GM21360 (cell line): Measurements from ENCODE around the gene EYS.

ENCODE experiments used
- ATAC-seq: cut with Tn5 transposase; IDR thresholded peaks from one replicate; pipeline ENCODE4 v1.9.1; 2021; ENCODE audit warnings: mild to moderate bottlenecking, moderate library complexity; ENCODE audit not compliant: unreplicated experiment

The EYS gene

DNA sequence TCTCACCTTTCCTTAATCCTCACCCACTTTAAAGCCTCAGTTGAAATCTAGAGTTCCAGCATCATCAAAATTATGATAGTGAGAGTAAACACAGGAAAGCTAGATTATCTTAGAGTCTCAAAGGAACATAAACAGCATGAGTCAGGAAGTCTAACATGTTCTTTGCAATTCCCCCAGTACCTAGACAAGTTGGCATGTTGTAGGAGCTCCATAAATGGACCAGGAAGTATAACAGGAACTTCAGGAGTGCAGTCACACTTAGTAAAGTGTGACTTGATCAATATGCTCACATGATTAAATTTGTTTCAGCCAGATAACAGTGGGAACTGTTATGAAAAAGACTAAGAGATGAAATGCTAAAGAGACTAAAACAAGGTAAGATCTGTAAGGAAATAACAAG is 834.4 kb downstream of the EYS start:
- ATAC-seq: no peak

DNA sequence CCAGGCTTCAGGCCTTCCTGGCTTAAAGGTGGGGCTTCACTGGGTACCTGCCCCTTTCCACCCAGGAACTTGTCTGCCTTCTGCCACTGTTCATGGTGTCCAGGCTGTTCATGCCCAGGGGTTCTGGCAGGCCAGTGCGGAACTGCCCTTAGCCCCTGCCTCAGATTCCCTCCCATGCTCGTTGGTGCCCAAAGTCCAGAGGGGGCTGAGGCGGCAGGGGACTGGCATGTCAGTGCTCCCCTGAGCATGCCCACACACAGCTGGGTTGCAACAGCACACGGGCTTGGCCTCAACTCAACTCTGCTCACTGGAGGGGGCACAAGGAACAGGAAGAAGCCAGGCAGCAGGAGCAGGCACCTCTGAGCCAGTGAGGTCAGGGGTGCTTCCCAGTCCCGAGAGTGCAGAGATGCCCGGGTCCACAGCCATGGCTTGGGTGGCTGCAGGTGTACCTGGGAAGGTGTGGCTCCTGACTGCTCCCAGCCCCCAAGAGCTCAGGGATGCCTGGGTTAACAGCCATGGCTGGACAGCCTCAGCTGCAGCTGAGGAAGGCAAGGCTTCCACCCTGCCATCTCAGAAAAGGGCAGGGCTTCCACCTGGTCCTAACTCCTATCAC is 845.9 kb downstream of the EYS start:
- ATAC-seq: no peak

DNA sequence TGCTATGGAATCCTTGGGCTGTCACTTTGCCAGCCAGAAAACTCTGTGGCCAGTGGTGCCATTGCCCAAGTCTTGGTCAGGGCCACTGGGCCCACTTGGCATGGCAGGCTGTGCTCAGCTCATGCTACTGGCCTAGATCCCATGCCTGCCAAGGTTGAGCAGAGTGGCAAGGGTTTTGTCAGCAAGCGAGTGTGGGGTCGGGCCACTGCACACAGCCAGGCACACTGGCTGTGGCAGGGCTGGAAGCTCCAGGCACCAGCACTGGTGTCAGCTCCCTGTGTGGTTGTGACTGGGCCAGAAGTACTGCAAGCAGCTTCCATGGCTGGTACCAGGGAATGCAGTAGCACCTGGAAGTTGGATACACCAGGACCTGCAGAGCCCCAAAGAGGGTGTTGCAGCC is 846.8 kb downstream of the EYS start:
- ATAC-seq: no peak

DNA sequence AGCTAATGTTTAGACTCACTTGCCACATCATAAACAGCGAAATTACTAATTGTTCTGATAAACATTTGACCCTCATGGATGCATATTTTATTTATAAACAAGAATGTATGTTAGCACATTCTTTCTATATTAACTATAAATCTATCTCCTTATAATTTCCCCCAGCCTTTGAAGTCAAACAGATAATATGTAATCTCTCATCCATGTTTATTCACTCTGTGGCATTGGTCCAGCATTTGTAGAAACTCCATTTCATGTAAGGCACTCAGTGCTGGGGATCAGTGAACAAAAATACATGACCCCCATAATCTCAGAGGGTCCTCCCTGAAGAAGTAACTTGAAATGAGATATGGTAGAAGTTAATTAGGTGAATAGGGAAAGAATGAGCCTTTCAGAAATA is 856.9 kb downstream of the EYS start:
- no peak for ATAC-seq

DNA sequence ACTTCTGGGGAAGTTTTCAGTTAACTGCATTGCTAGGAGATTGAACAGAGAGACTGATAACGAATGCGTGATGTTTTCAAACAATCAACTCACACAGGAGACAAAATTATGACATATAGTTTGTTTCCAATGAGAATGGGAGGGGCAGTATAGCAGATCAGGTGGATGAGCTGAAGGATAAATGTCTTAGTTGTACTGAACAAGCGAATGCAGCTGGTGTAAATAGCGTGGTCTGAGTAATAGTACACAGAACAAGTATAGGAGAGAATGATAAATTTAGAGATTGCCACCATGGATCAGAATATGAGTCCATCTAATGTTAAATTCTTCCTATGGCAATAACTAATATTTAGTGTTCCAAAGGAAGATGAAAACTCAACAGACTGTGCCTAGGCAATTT is 858.6 kb downstream of the EYS start:
- no peak for ATAC-seq

DNA sequence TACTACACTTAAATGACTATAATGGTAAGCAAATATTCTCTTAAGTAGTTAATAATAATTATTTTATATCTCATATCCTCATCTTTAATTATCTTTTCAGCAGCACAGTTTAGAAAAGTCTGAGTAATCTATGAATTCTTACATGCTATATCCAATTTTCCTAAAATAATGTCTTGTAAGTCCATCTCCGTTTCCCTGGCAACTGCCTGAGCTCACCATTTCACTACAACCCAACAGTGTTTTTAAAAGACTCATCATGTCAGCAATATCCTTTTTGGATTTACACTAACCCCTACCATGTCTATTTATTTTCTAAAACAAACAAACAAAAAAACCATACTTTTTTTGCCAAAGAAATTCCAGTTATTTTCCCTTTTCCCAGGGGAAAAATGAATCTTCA is 859.6 kb downstream of the EYS start:
- no peak for ATAC-seq

DNA sequence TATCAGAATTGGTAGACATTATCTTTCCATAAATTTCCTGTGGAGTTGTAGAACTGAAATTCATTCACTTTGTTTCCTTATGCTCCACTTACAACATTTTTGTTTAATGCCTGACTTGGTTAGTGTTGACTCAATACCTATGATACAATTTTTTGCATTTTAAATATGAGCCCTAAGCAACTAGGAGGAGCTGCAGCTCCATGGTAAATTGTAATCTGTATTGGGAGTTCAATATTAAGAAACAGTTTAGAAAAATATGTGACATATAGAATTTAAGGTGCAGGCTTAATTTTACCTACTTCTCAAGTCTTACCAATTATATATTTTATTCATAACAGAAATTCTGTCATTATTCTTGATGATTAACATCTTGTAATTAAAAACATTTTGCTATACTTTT is 868.3 kb downstream of the EYS start:
- no peak for ATAC-seq

DNA sequence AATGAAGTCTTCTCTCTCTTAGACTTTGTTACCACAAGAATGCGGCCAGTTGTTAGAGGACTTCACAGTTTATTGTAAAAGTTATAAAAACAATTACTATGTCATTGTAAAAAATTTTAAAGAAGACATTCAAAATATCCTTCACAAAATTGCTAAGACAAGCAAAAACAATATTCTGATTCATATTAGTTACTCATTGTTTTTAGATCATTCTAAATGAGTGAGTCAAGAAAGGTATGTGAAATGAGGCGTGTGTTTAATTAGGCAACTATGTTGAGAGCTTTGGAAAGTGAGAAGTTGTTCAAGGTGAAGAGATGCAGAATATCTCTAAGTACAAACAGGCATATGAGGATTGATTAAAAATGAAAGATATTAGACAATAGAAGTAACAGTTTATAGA is 875.3 kb downstream of the EYS start:
- no peak for ATAC-seq

DNA sequence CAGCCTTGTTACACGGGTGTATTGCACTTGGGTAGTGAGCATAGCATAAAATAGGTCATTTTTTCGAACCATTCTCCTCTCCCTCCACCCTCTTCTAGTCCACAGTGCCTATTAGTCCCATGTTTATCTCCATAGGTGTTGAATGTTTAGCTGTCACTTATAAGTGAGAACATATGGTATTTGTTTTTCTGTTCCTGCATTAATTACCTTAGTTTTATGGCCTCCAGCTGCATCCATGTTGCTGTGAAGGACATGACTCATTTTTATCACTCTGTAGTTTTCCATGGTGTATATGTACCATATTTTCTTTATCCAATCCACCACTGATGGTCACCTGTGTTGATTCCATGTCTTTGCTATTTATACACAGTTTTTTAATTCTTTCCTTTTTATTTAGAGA is 889.5 kb downstream of the EYS start:
- no peak for ATAC-seq

DNA sequence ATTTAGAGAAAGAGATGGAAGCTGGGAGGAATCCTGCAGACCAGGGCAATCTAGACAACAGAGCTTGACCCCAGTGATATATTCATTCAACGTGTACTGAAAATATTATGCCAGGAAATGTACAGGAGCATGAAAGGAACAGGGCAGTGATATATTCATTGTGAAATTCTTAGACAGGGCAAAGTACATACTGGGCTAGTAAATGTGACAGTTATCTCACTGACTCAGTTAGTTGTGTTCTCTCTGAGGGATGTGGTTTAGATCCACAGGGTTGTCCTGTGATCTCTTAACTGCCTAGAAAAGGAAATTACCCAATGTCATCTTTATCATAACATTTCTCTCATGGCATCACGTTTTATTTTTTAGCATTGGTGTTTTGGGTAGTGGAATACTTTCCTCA is 891.3 kb downstream of the EYS start:
- ATAC-seq: no peak

DNA sequence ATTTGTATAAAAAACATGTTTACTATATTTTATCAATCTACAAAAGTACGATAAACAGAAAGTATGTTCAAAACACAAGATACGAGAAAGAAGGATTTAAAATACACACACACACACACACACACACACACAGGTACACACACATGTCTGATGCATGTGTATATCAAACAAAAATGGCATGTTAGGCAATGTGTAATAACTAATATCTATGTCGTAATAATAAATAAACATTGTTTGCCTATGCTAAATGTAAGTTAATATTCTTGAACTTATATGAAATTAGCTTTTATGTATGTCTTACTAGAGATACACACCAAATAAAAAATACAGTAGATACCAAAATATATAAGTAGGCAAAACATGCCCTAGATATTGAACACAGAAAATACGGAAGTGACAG is 894.9 kb downstream of the EYS start:
- no peak for ATAC-seq

DNA sequence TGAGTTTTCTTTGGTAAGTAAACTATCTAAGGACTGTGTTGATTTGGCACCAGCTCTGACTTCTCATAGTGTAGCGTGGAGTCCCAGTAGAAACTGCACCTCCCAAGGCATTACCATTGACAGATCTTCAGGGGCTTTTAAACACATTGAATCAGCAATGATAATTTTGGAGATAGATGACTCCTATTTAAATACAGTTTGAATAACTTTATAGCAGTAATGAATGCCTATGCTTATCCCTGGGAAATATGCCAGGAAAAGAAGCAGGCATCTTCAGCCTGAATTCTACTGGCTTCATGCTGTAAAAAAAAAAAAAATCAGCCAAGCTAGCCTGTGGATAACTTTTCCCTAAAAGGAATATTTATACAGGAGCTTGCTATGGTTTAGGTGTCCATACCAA is 895.9 kb downstream of the EYS start:
- no peak for ATAC-seq

DNA sequence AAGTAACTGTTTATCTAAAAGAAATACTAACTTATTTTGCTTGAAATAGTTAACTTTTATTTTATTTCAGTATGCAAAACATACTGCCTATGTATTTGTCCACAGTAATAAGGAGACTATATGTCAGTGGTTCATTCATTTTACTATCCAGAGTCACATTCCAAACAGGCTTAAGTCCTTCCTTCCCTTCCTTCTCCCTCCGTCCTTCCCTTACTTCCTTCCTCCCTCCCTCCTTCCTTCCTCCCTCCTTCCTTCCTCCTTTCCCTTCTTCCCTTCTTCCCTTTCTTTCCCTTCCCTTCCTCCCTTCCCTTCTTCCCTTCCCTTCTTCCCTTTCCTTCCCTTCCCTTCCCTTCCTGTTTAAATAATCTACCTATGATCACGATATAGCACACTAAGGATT is 899.2 kb downstream of the EYS start:
- no peak for ATAC-seq

DNA sequence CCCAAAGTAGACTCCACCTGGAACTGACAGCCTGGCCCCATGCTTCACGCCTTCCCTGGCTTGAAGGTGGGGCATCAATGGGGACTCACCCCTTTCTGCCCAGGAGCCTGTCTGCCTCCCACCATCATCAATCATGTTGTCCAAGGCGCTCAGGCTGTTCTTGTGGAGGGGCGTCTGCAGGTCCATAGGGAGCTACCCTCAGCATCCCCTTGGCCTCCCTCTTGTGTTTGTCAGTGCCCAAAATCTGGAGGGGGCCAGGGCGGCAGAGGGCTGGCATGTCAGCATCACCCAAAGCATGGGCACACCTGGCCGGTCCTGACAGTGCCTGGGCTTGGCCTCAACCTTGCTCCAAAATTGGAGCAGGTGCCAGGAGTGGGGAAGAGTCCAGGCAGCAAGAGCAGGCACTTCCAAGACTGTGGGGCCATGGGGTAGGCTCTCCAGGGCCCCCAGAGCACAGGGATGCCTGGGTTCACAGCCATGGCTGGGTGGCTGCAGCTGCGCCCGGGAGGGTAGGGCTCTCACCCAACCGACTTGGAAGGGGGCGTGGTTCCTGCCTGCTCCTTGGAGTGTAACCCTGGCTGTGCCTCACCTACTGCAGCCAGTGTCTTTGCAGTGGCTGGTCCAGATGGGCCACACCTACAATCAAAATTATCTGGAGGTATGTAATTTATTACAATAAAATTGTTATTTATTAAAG is 903.4 kb downstream of the EYS start:
- ATAC-seq: no peak

DNA sequence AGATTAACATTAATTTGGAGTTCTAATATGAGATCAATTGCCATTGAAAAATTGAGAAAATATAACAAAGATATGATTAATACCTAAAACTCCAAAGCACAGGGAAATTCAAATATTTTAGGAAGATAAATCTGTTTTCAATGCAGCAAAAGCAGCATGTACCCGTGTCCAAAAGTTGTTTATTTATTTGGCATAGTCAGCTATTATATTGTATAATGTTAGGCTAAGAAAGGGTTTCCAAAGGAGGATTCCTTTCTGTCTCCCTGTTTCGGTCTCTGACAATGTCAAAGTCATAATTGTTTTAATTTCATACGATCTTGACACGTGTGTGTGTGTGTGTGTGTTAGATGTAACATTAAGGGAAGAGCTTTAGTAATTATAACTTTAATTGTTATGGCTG is 914.5 kb downstream of the EYS start:
- ATAC-seq: no peak

DNA sequence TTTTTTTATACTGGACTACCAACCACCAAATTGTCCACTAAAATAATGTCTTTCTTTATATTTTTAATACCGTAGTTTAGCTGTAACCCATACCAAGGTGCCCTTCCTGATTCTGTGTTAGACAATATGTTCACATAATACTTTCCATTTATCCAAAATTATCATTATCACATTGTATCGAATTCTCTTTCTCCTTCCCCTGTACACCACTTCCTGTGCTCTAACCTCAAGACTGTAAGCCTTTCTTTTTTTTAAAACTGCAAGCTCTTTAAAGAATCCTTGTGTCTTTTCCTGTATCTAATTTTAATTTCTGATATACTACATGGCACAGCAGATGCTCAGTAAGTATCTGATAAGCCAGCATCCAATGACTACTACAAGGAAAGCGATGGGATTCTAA is 917.5 kb downstream of the EYS start:
- ATAC-seq: no peak

DNA sequence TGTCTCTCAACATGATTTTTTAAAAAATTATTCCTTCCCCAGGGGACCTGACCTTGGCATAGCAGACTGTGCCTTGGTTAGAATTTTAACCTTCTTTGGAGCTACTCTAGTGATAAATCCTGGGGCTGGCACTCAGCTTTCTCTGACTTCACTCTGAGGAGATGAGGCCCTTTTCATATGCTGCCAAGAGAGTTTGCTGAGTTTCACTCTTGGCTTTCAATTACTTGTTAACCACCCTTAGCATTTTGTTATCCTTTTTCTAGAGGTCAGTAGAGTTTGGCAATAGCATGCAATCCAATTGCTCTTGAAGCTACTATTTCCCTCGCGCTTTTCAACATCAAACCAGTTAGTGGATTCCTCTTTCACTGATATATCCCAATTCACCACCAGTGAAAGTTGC is 920.3 kb downstream of the EYS start:
- no peak for ATAC-seq

DNA sequence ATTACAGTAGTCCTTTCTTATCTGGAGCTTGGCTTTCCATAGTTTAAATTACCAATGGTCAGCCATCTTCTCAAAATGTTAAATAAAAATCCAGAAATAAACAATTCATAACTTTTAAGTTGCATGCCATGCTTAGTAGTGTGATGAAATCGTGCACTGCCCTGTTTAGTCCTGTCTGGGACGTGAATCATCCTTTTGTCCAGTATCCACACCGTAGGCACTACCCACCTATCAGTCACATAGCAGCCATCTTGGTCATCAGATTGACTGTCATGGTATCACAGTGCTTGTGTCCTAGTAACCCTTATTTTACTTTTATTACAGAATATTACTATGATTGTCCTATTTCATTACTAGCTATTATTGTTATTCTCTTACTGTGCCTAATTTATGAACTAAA is 924.1 kb downstream of the EYS start:
- no peak for ATAC-seq

DNA sequence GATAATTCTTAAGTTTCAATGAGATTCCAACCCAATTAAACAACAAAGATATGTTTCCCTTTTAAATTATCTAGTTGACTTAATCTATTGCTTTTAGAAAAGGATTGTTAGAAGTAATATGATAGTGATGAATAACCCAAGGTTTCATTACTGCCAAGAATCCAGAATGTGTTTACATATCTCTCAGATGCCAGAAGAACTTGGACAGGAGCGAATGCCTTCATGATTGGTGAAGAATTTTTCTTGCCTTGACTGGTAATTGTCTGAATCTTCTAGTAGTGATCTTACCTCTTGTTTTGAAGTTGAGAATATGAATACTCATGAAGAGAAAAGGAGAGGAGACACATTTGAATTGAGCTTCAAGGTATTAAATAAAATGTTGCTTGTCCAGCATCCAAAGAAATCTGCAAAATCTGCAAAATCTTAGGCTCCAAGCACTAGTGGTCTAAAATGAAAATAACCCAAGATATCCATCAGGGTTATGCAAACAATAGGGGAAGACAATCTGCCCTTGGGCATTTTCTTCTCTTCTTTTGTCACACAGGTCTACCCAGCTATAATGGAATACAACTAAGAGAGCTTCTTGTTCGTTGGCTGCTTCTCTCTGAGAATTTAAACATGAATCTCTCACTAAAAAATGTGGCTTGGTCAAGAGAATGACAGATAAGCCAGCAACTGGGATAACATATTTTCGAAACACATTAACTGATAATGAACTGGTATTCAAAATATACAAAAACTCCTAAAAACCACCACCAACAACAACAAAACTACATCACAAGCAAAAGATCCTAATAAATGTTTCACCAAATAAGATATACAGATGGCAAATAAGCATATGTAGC is 928.9 kb downstream of the EYS start:
- no peak for ATAC-seq

DNA sequence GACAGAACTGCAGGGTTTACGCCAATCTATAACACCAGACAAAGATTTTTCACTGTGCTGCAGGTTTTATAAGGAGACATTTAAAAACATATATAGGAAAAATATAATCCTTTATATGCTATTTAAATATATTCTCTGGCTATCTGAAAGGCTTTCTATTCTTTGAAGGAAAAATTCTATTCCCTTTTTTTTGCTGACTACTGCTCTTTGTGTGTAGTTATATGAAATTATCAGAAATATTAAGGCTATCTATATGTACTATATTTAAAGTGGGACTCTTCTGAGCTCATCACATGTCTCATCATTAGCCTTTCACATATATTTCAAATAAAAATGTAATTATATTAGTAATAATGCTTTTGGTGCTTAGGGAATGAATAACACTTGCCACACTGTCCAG is 930.7 kb downstream of the EYS start:
- ATAC-seq: no peak

DNA sequence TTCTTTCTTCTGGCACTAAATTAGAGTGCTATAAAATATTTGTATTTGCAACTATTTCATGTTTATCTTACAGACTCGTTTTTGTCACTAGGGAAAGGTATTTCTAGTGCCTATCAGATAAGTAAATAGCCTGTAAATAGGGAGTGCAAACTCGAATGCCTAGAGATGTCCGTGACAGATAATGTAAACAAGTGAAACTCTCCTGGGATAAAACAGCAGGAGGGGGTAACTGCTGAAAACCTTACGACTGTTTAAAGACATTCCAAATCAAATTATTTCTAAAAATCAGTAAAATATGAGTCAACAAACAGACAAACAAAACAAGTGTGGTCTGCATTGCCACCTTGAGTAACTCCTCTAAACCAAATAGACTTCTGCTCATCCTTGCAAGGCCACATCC is 932.1 kb downstream of the EYS start:
- ATAC-seq: no peak

DNA sequence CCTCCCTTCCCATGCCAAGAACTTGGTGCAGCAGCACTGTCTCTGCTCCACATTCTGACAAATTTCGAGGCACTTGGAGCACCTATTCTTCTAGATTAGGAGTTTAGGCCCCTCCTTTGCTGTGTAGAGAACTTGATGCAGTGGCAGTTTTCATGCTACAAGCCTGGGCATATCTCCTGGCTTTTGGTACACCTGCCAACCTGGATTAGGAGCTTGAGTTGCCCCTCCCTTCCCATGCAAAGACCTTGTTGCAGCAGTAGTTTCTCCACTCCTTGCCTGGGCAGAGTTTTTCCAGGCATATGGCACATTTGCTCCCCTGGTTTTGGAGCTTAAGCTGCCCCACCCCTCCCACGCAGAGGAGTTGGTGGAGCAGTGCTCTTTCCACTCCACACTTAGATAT is 956.1 kb downstream of the EYS start:
- no peak for ATAC-seq
